ENCODE results near the gene IGFBP3. TPM values are rescaled to one million over a fixed set of nuclear protein-coding genes. Genes with fewer than 3 reads are reported as not detected.

IGFBP3 gene
- total RNA-seq, 1 experiment from 2014 or later = 4.1 TPM

GRCh38 chr7:45888993-45889366, 32.1 kb downstream of the IGFBP3 start:
- Histone ChIP-seq H3K9ac (ENCODE audit: low read length) (no peak overlapping the region), H3K27ac (ENCODE audit: low read depth, low read length) (no peak overlapping the region), H3K4me1 (ENCODE audit: control insufficient read depth in 1 of 2, insufficient read depth in 2 of 2, low read length in 2 of 2) (peaks cover 12 to 16% of the 10 kb centered on the region in 2 experiments), H3K9me3 (ENCODE audit: control insufficient read depth in 1 of 2, insufficient read depth in 1 of 2, low read depth in 1 of 2, low read length in 2 of 2) (no peaks in the 10 kb centered on the region), H4K20me1 (ENCODE audit: insufficient read depth) (no peaks in the 10 kb centered on the region), H3K27me3 (ENCODE audit: insufficient read depth, low read length) (no peaks in the 10 kb centered on the region), H3K4me3 (replicated peaks in 1 of 2; ENCODE audit: low read depth in 1 of 2, low read length in 2 of 2) (no peak overlapping the region), H3K36me3 (ENCODE audit: control insufficient read depth in 1 of 2, insufficient read depth in 2 of 2, low read length in 2 of 2) (no peaks in the 10 kb centered on the region), H3K79me2 (ENCODE audit: insufficient read depth, low read length) (no peaks in the 10 kb centered on the region), H3K4me2 (ENCODE audit: low read length) (no peak overlapping the region), H3K9me2 (ENCODE audit: insufficient read depth) (no peaks in the 10 kb centered on the region), H2AFZ (ENCODE audit: low read depth, low read length, poor library complexity, severe bottlenecking) (no peak overlapping the region)
- DNase-seq (ENCODE audit: low read depth, low spot score) (no peak), ATAC-seq (no peak)
- TF ChIP-seq ELF1 (IDR thresholded peaks at IDR 0.05; ENCODE audit: borderline replicate concordance, low read depth) = no peak
- no peak for TF ChIP-seq YY1 (IDR thresholded peaks at IDR 0.05; ENCODE audit: extremely low read depth, insufficient replicate concordance, low read depth, low read length)
- TF ChIP-seq FOSL1 (IDR thresholded peaks at IDR 0.05; ENCODE audit: low read depth) = no peak
- TF ChIP-seq JUND (IDR thresholded peaks at IDR 0.05) = no peak
- no peak for TF ChIP-seq SP1 (IDR thresholded peaks at IDR 0.05; ENCODE audit: low read depth)
- no peak for TF ChIP-seq EZH2 (IDR thresholded peaks at IDR 0.05)
- TF ChIP-seq ZNF274 (IDR thresholded peaks at IDR 0.05; ENCODE audit: low read depth, low read length) = no peak
- TF ChIP-seq REST (IDR thresholded peaks at IDR 0.05; ENCODE audit: low read depth) = no peak
- TF ChIP-seq POLR2A (IDR thresholded peaks at IDR 0.05; ENCODE audit: borderline replicate concordance, extremely low read depth, insufficient read depth, insufficient read length) = no peak
- TF ChIP-seq RAD21 (IDR thresholded peaks at IDR 0.05; ENCODE audit: low read depth) = no peak
- no peak for TF ChIP-seq POLR2AphosphoS5 (IDR thresholded peaks at IDR 0.05; ENCODE audit: low read depth, low read length)
- TF ChIP-seq ATF3 (IDR thresholded peaks at IDR 0.05) = no peak
- TF ChIP-seq CTCF (IDR thresholded peaks at IDR 0.05 in 2 of 3, conservative IDR thresholded peaks at IDR 0.05 in 1 of 3; ENCODE audit: borderline replicate concordance in 1 of 3, insufficient read depth in 1 of 3, low read depth in 2 of 3, low read length in 2 of 3) = no peak
- TF ChIP-seq ZFX (IDR thresholded peaks at IDR 0.05) = no peak
- TF ChIP-seq CEBPB (IDR thresholded peaks at IDR 0.05; ENCODE audit: low read depth) = no peak
- no peak for TF ChIP-seq EGR1 (IDR thresholded peaks at IDR 0.05; ENCODE audit: low read depth)
- no peak for TF ChIP-seq ZBTB33 (IDR thresholded peaks at IDR 0.05; ENCODE audit: extremely low read depth, insufficient replicate concordance, low read length)
- ChIA-PET CTCF (no interaction called here), RAD21 (ENCODE audit: low non-redundant PET in 1 of 2, low total read pairs in 2 of 2, uncharacterized antibody in 2 of 2, unreplicated experiment in 2 of 2) (no interaction called here), POLR2A (no interaction called here)
- no TSS peak for BruUV-seq (replicated peaks)
- intact Hi-C loops (cut with micrococcal nuclease) = no loop called here

Data from HCT116 (cell line).